ENCODE data around the gene ITIH5. TPM values are rescaled to one million over a fixed set of nuclear protein-coding genes. Genes with fewer than 3 reads are reported as not detected.

ITIH5 gene
- total and polyA plus RNA-seq, 2 of the 8 experiments (the other 6 are each of a cell fraction or from before 2014, with no cell fraction given), result 5.8 to 7.6 TPM

GRCh38 chr10:7577176-7577575 is 89.6 kb downstream of the ITIH5 start (continued):
- TF ChIP-seq CHD7 (IDR thresholded peaks at IDR 0.05; ENCODE audit: insufficient replicate concordance, low read length), result no peak

Data from H1 (cell line).